D721Med (cell line): Measurements from ENCODE around the gene ZNF710.

Experiments used
- DNase-seq: peaks from one replicate; pipeline ENCODE4 v3.0.0; 2011; ENCODE audit warnings: low spot score; ENCODE audit not compliant: insufficient read length
- FAIRE-seq: peaks from 2 replicates; lab custom pipeline; 2011; peaks lifted over from hg19 to GRCh38; lab: Jason Lieb, UNC
- CTCF ChIP-seq: IDR thresholded peaks from 2 replicates; pipeline ENCODE4 v1.5.1; 2012; ENCODE audit warnings: mild to moderate bottlenecking, control low read depth; ENCODE audit not compliant: insufficient read depth; ENCODE audit errors: missing control alignments

ZNF710 gene

GRCh38 chr15:90082140-90082715, 81.1 kb downstream of the ZNF710 start:
- no peak for FAIRE-seq
- TF ChIP-seq CTCF, result no peak
- DNase-seq, result no peak

- no peak for TF ChIP-seq CTCF
- DNase-seq (no peak), FAIRE-seq (no peak)
Observed at GRCh38 chr15:90083419-90083818, 82.3 kb downstream of the ZNF710 start.

- TF ChIP-seq CTCF, result no peak
- FAIRE-seq (no peak), DNase-seq (no peak)
Observed at GRCh38 chr15:90083954-90084607, 83.0 kb downstream of the ZNF710 start.

- FAIRE-seq, result no peak
- no peak for DNase-seq
- TF ChIP-seq CTCF, result no peak
Observed at GRCh38 chr15:90084876-90085423, 83.8 kb downstream of the ZNF710 start.

- TF ChIP-seq CTCF, result no peak
- DNase-seq (no peak), FAIRE-seq (no peak)
Observed at GRCh38 chr15:90085565-90085964, 84.4 kb downstream of the ZNF710 start.

GRCh38 chr15:90086868-90087268, 85.7 kb downstream of the ZNF710 start:
- peak; percentile 59 for TF ChIP-seq CTCF
- peak; percentile 63 for DNase-seq
- no peak for FAIRE-seq
